Right lobe of liver (tissue), 4 donors: ENCODE data around the gene CELF4.

Experiments used
- CTCF ChIP-seq, 4 donors: fragments of 200-600 bp in 3 of 4; fragments of 450-650 bp in 1 of 4; IDR thresholded peaks; one replicate each; pipeline versions ENCODE4 v1.5.1 to v1.8.0; 2016 to 2022; ENCODE audit warnings: antibody characterized with exemption in 4 of 4, mild to moderate bottlenecking in 2 of 4
- POLR2A ChIP-seq: fragments of 450-650 bp; IDR thresholded peaks from one replicate; pipeline ENCODE4 v1.6.1; 2017; ENCODE audit warnings: antibody characterized with exemption, mild to moderate bottlenecking
- donor health status: DM: no; HTN: no; CAD: no.
- donor health status: DM: no; HTN: no; CAD: no.
- donor health status: DM: no; HTN: yes; CAD: no.

GRCh38 chr18:37484983-37485834 is 80.4 kb downstream of the CELF4 start:
- TF ChIP-seq CTCF (IDR thresholded peaks at IDR 0.05) (peak in 3 of 4 donors; percentile 1 to 45 (median 15)), POLR2A (no peak)
